Spleen (tissue), 11 donors: ENCODE measurements around the gene TMCC1. TPM values are rescaled to one million over a fixed set of nuclear protein-coding genes. Genes with fewer than 3 reads are reported as not detected.

Experiments
- DNase-seq: peaks from one replicate; pipeline ENCODE4 v3.0.0-alpha.2; 2020
- H3K27ac ChIP-seq, 8 donors: fragments of 200-600 bp; sonication (generic) in 7 of 8; 1 replicate in 4 of 8; 2 replicates in 4 of 8; pipeline versions ENCODE4 v1.5.0 to v1.8.0; 2016 to 2021; ENCODE audit warnings: inconsistent platforms in 4 of 8, mild to moderate bottlenecking in 4 of 8, moderate library complexity in 1 of 8
- H3K27me3 ChIP-seq, 7 donors: fragments of 200-600 bp; sonication (generic) in 6 of 7; replicated peaks in 1 of 7; 1 replicate in 4 of 7; 2 replicates in 3 of 7; pipeline versions ENCODE4 v1.5.0 to v1.8.0; 2016 to 2021; ENCODE audit warnings: inconsistent platforms in 3 of 7, mild to moderate bottlenecking in 1 of 7
- H3K36me3 ChIP-seq, 6 donors: fragments of 200-600 bp; sonication (generic) in 5 of 6; 1 replicate in 4 of 6; 2 replicates in 2 of 6; pipeline versions ENCODE4 v1.5.0 to v1.8.0; 2016 to 2021; ENCODE audit warnings: inconsistent platforms in 2 of 6
- H3K4me1 ChIP-seq, 6 donors: fragments of 200-600 bp; sonication (generic) in 5 of 6; 1 replicate in 3 of 6; 2 replicates in 3 of 6; pipeline versions ENCODE4 v1.5.0 to v1.8.0; 2016 to 2021; ENCODE audit warnings: inconsistent platforms in 3 of 6
- H3K4me3 ChIP-seq, 8 donors: fragments of 200-600 bp; sonication (generic) in 7 of 8; 1 replicate in 4 of 8; 2 replicates in 4 of 8; pipeline versions ENCODE4 v1.5.0 to v1.8.0; 2016 to 2021; ENCODE audit warnings: inconsistent platforms in 4 of 8, mild to moderate bottlenecking in 4 of 8, moderate library complexity in 2 of 8
- H3K9me3 ChIP-seq, 8 donors: fragments of 200-600 bp; sonication (generic) in 7 of 8; 1 replicate in 4 of 8; 2 replicates in 4 of 8; pipeline versions ENCODE4 v1.5.0 to v1.8.0; 2016 to 2021; ENCODE audit warnings: inconsistent platforms in 4 of 8
- POLR2A ChIP-seq, 3 donors: fragments of 450-650 bp; IDR thresholded peaks; one replicate each; pipeline ENCODE4 v1.5.1; 2017; ENCODE audit warnings: antibody characterized with exemption in 3 of 3, mild to moderate bottlenecking in 1 of 3
- POLR2AphosphoS5 ChIP-seq, 3 donors: sonication (generic); formaldehyde crosslinking; IDR thresholded peaks; one replicate each; pipeline ENCODE4 v1.5.1; 2017; ENCODE audit warnings: antibody characterized with exemption in 3 of 3
- WGBS, 5 donors: extraction: QIAGEN DNeasy Blood & Tissue Kit in 3 of 5; methylation state at CpG; one replicate each; pipeline versions ENCODE4 v1.1.5 to v1.1.7; 2013 to 2018; 5-methylcytosine and 5-hydroxymethylcytosine counted together
- intact Hi-C: fragments of 100-400 bp; cut with DNase I; formaldehyde crosslinking; loops from one replicate; pipeline ENCODE4 v1.15.0; 2023; ENCODE audit warnings: low total_unique reads
- polyA plus RNA-seq, 3 donors: library from polyadenylated mRNA; stranded (reverse); fragments of 200-250 nt; gene quantifications; one replicate each; pipeline ENCODE4 v1.2.1, GENCODE V29; 2013
- total RNA-seq, 7 donors: library from RNA; depleted of rRNA in 3 of 7; stranded (reverse); fragments of >200 nt in 3 of 7; fragmentation: NEBNext Ultra II Directional in 4 of 7; extraction: Animal tissue kit (Norgen Biotek cat#: 25700) in 4 of 7; gene quantifications; one replicate each; pipeline versions ENCODE4 v1.1.0 to v1.2.1, GENCODE V29; 2016 to 2021
- TF ChIP-seq, protein P1 (sequence below), 11 experiments: fragments of 200-600 bp in 7 of 11; fragments of 450-650 bp in 4 of 11; sonication (generic) in 4 of 11; IDR thresholded peaks in 8 of 11; conservative IDR thresholded peaks in 3 of 11; 1 replicate in 7 of 11; 2 replicates in 4 of 11; pipeline versions ENCODE4 v1.4.0 to v1.8.0; 2016 to 2021; ENCODE audit warnings: antibody characterized with exemption in 11 of 11, inconsistent platforms in 4 of 11, mild to moderate bottlenecking in 1 of 11
- donor health status: healthy with polysubstance abuse.
- donor health status: DM: no; HTN: no; CAD: no; lungs with moderate emphysema.
- donor health status: DM: no; HTN: no; CAD: no.
- donor health status: Bipolar disorder and iron deficiency.
- donor health status: healthy.
- donor health status: DM: no; HTN: no; CAD: no.
- donor health status: DM: yes; HTN: yes; CAD: no.

TMCC1 gene
- total and polyA plus RNA-seq, 10 donors = 4.5 to 45.5 (median 32.5) TPM

- Histone ChIP-seq H3K27ac (no peak overlapping the region), H3K4me1 (peaks cover 0 to 5% (median 0%) of the 10 kb centered on the region in 6 donors)
- no peak for TF ChIP-seq POLR2A (IDR thresholded peaks at IDR 0.05)
- TF ChIP-seq, protein P1, sequence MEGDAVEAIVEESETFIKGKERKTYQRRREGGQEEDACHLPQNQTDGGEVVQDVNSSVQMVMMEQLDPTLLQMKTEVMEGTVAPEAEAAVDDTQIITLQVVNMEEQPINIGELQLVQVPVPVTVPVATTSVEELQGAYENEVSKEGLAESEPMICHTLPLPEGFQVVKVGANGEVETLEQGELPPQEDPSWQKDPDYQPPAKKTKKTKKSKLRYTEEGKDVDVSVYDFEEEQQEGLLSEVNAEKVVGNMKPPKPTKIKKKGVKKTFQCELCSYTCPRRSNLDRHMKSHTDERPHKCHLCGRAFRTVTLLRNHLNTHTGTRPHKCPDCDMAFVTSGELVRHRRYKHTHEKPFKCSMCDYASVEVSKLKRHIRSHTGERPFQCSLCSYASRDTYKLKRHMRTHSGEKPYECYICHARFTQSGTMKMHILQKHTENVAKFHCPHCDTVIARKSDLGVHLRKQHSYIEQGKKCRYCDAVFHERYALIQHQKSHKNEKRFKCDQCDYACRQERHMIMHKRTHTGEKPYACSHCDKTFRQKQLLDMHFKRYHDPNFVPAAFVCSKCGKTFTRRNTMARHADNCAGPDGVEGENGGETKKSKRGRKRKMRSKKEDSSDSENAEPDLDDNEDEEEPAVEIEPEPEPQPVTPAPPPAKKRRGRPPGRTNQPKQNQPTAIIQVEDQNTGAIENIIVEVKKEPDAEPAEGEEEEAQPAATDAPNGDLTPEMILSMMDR (IDR thresholded peaks at IDR 0.05 in 8 of 11, conservative IDR thresholded peaks at IDR 0.05 in 3 of 11) = no peak
- no peak for TF ChIP-seq POLR2AphosphoS5 (IDR thresholded peaks at IDR 0.05)
These were observed 143.8 kb downstream of the TMCC1 start for GRCh38 chr3:129749692-129750091.

GRCh38 chr3:129747992-129748391 is 145.5 kb downstream of the TMCC1 start:
- DNase-seq = no peak
- no peak overlapping the region for H3K27ac ChIP-seq
- 92 to 97% (median 94%) methylated on average over 3 of the region's 3 CpGs for WGBS, 5 donors
- peaks cover 0 to 8% (median 0%) of the 10 kb centered on the region in 6 donors for H3K36me3 ChIP-seq
- H3K4me3 ChIP-seq = no peak overlapping the region
- H3K27me3 ChIP-seq = no peaks in the 10 kb centered on the region
- intact Hi-C loops = no loop called here
- H3K4me1 ChIP-seq = peaks cover 0 to 5% (median 0%) of the 10 kb centered on the region in 6 donors
- TF ChIP-seq POLR2A (IDR thresholded peaks at IDR 0.05) = no peak
- TF ChIP-seq, protein P1 (IDR thresholded peaks at IDR 0.05 in 8 of 11, conservative IDR thresholded peaks at IDR 0.05 in 3 of 11) = no peak
- TF ChIP-seq POLR2AphosphoS5 (IDR thresholded peaks at IDR 0.05) = no peak
- peaks cover 0 to 11% (median 8%) of the 10 kb centered on the region in 8 donors for H3K9me3 ChIP-seq

More at GRCh38 chr3:129749692-129750091, 143.8 kb downstream of the TMCC1 start:
- Histone ChIP-seq H3K27me3 (no peaks in the 10 kb centered on the region), H3K9me3 (peaks cover 0 to 24% (median 22%) of the 10 kb centered on the region in 8 donors), H3K36me3 (peaks cover 0 to 11% (median 0%) of the 10 kb centered on the region in 6 donors), H3K4me3 (no peak overlapping the region)
- intact Hi-C loops = no loop called here
- DNase-seq = no peak

DNA sequence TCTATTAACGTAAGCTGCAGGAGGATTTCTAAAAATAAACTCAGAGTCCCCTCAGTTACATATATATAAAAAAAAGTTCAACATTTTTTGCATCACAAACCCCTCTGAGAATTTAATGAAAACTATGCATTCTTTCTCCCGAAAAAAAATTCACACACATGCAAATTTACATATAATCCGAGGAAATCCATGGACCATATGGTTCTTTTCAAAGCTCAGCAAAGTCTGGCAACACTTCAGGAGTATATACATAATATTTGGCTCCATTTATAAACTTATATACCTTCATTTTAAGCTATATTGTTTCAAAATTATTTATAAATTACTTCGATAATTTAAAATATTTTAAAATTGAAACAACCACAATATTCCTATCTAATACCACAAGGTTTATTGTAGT is 146.4 kb downstream of the TMCC1 start:
- peaks cover 0 to 11% (median 0%) of the 10 kb centered on the region in 6 donors for H3K4me1 ChIP-seq
- no peaks in the 10 kb centered on the region for H3K27me3 ChIP-seq
- no peak for DNase-seq
- no peak overlapping the region for H3K27ac ChIP-seq
- intact Hi-C loops = no loop called here
- 85 to 93% (median 91%) methylated on average over 4 of the region's 4 CpGs for WGBS, 5 donors
- TF ChIP-seq, protein P1 (IDR thresholded peaks at IDR 0.05 in 8 of 11, conservative IDR thresholded peaks at IDR 0.05 in 3 of 11) = no peak
- TF ChIP-seq POLR2A (IDR thresholded peaks at IDR 0.05) (no peak), POLR2AphosphoS5 (IDR thresholded peaks at IDR 0.05) (no peak)
- H3K9me3 ChIP-seq = peaks cover 0 to 2% (median under 1%) of the 10 kb centered on the region in 8 donors
- no peaks in the 10 kb centered on the region for H3K36me3 ChIP-seq
- H3K4me3 ChIP-seq = no peak overlapping the region

DNA sequence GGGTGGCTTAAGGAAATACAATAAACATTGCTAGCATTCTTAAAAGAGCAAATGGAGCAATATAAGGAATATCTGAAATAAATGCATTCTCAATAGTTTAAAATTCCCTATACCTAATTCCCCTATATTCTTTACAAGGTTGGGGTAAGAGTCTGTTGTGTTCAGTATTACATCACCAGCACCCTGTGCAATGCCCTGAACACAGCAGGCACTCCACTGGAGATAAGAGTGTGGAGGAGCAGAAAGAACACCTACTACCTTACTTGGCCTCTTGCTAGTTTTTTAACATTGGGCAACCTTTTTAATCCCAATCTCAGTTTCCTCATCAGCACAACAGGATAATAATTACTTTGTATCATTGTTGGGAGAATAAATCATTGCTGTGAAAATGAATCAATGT is 146.9 kb downstream of the TMCC1 start:
- H3K4me1 ChIP-seq = peaks cover 0 to 16% (median 2%) of the 10 kb centered on the region in 6 donors
- no peaks in the 10 kb centered on the region for H3K9me3 ChIP-seq
- intact Hi-C loops = no loop called here
- no peak overlapping the region for H3K27ac ChIP-seq
- DNase-seq = no peak
- no peaks in the 10 kb centered on the region for H3K36me3 ChIP-seq
- TF ChIP-seq, protein P1 (IDR thresholded peaks at IDR 0.05 in 8 of 11, conservative IDR thresholded peaks at IDR 0.05 in 3 of 11) = no peak
- H3K27me3 ChIP-seq = no peaks in the 10 kb centered on the region
- H3K4me3 ChIP-seq = no peak overlapping the region
